NCI-H524 (cell line): ENCODE results near the gene OR5H2.

Experiments
- DNase-seq, 2 experiments: peaks; one replicate each; lab custom pipeline; 2025; lab: John Stamatoyannopoulos, UW

Gene OR5H2

GRCh38 chr3:98331329-98331728 is 49.0 kb downstream of the OR5H2 start:
- no peak for DNase-seq
